GM21717 (cell line): ENCODE measurements around the gene IBTK.
A peak's percentile ranks its signal among the peaks of the same experiment; 100 is the strongest.
"Not testable (repeated sequence)": the region's sequence is repeated elsewhere in the genome, so short reads cannot be mapped to it uniquely, and the experiment has no call there.

Source experiments
- ATAC-seq: cut with Tn5 transposase; IDR thresholded peaks from one replicate; pipeline ENCODE4 v1.9.1; 2021; ENCODE audit warnings: mild to moderate bottlenecking, moderate library complexity; ENCODE audit not compliant: unreplicated experiment

Gene IBTK

DNA sequence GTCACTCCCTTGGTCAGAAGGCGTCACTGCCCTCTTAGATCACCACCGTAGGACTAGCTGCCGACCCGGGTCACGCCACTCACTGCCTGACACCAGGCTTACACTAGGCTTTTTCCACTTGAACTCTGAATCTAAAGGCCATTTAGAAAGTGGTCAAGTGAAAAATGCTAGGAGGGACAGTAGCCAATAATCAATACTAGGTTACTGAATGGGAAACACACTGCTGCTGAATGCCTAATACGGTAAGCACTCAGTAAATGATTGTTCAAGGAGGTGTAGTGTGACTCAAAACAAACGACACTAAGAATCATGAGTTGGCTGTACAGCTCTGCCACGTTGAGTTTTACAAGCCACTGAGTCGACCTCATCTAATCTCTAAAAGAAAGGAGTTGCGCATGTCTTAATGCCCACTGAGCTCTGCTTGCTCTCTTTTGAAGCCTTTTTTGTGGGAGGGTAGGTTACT is 760 bp upstream of the IBTK start:
- ATAC-seq, result peak; percentile 37

DNA sequence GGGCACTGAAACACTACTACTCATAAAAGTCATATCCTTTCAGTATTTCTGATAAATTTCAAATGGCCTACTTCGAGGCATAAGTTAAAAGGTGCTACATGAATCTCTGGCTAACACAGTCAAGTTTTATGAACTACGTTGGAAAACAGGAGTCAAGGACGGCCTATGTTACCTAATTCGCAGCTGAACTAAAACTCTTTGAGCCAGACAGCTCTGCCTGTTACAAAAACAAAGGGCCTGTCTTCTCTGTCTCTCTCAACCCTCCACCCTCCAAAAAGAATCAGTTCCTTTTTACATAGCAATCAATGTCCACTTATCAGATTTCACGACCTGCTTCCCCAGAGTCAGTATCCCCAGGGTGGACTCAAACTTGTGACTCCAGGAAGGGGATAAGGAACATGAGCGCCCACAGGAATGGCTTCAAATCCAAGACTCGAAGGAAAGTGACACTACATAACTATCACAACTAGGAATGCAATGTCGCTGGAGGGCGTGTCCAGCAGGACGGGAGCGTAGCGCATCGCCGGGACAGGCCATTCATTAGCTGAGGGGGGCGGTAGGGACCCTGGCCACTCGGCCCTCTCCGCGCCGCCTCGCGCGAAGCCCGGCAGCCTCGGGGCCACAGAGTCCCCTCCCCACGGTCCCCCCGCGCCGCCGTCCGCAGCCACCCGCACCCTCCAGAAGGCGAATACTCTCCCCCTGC is 591 bp downstream of the IBTK start:
- peak; percentile 40 for ATAC-seq

DNA sequence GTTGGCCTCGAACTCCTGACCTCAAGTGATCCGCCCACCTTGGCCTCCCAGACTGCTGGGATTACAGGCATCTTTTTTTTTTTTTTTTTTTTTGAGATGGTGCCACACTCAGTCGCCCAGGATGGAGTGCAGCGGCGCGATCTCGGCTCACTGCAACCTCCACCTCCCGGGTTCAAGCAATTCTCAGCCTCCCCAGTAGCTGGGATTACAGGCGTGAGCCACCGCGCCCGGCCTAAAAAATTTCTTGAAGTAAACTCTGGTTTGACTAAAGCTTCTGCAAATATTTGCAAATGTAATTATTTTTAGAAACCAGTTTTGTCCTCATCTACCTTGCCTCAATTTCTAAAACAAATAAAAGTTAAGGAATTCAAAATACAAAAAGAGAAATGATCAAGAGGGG is 1.2 kb downstream of the IBTK start:
- no peak for ATAC-seq

DNA sequence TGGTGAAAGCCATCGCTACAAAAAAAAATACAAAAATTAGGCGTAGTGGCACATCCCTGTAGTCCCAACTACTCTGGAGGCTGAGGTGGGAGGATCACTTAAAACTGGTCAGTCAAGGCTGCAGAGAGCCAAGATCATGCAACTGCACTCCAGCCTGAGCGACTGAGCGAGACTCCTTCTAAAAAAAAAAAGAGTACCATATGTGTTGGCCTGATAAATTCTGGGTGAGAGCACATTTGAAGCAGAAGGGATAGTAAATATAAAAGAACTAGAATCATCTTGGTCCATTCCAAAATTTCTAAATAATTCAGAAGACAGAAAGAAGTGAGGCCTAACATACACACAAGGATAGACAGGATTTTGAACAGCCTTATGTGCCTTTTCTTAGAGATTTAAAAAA is 2.2 kb downstream of the IBTK start:
- ATAC-seq, result no peak

DNA sequence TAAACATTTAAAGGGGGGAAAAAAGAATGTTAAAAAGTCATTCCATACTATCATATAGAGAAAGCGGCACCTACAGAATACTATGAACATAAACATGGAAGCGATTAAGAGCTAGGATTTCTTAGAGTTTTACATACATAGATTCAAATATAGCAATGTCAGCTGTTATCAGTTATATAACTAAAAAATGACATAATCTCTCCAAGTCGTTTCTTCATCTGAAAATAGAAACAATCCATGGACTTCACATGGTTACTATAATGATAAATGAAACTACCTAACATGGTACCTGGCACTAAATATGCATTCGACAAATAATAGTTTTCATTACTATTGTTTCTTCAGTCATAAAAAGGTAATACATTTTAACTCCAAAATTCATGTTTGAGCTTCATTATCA is 3.7 kb downstream of the IBTK start:
- no peak for ATAC-seq

DNA sequence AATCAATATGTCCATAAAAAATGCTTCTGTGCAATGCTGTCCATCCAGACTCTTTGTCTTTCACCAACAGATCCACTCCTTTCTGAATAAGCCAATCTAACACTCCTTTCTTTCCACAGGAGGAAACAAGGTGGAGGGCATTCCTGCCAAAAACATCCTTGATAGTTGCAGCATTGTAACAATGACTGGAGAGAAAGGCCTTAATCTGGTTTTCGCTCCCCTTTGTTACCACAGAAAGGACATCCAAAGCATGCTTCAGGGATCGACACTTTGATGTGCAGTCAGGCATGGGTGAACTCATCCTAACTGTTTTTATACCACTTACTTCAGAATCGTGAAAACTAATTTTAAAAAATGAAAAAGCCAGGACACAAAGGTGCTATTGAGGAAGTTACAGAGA is 7.4 kb downstream of the IBTK start:
- ATAC-seq, result no peak

DNA sequence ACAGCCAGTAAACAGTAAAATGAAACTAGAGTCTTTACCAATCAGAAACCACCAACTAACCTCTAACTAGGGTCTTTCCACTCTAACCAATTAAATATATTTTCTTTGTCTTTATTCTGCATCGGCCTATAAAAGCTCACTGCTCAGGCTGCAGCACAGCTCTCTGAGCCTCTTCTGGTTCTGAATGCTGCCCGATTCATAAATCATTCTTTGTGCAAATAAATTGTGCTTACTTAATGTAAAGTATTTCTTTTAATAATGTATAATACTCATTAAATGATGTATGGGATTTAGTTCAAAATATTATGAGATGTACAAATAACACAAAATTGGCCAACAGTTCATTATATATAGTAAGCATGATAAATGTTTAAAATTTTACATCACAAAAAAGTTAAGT is 7.9 kb downstream of the IBTK start:
- no peak for ATAC-seq

DNA sequence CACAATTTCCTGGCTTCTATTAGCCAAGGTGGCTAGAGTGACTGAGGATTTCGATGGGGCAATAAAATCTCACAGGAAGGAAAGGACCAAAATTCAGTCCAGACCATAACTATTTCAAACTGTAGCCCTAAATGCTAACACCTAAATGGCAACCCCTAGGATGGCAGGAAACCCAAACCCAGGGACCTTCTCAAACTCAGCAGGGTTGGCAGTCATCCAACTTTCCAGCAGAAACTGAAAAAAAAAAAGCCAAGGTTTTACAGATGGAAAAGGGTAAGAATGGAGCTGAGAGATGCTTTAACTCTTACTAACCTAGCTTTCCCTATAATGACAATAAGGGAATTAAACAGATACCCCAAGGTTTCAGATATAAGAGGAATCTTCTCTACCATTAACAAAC is 10.5 kb downstream of the IBTK start:
- no peak for ATAC-seq

DNA sequence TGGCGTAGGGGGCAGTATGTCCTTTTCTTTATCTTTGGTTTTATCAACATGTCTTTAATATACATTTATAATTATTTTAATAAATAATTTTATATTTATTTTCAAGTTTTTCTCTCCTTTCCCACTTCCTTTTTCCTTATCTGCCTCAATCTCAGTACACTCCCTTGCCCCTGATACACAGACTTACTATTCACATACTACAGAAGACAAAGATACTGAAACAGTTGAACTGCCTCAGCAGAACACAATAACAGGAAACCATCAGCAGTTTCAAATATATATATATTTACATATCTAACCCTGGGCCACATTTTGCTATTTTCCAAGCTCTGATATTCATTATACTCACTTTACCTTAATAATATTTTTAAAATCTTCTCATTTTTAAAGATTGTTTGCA is 19.8 kb downstream of the IBTK start:
- peak; percentile 91 for ATAC-seq

DNA sequence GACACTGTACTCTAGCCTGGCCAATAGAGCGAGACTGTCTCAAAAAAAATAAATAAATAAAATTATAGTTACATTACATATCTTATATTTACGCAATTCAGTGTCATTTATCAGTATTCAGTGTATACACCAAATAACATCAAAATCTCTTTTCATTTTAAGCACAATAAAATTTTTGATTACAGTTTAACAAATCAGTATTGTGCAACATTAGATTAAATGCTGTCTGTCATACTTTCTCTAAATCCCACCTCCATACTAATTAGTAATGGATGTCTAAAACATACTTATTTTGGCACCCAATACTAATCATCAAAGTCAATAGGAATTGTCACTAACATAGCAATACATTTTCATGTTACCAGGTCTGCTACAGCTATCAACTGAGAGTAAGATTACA is 27.4 kb downstream of the IBTK start:
- no peak for ATAC-seq

DNA sequence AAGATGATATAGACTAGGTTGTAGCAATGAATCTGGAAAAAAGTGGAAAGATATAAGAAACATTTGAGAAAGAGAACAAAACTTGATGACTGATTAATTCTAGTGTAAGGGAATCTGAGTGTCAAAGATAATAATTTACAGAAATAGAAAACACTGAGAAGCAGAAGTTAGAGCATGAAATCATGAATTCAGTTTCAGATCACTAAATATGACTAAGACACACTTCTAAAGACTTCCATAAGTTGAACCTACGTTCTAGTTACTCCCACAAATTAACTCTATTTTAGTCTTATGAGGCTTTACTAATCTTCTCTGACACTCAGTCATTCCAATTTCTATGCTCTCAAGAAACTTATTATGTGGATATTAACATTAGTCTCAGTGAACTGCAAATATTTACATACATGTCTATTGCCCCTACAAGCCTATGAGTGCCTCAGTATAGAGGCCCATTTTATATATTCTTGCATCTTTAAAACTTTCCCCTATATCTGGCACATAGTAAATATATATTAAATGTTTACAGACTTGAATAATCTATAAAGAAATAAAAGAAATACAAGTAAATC is 30.4 kb downstream of the IBTK start:
- ATAC-seq, result peak; percentile 84

DNA sequence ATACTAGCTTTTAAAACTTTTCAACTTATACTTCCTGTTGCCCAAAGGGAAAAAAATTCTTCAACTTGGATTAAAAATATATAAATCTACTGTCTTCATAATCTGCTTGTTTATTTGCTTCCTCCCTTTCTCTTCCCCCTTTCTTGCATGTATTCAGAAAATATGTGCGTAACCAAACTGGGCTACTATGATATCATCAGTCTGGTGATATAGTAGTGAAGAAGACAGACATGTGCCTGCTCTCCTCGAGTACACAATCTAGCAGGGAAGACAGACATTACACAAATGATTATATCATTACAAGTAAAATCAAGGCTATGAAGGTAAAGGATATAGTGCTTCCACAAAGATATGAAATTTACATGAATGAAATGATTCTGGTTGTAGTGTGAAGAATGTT is 31.0 kb downstream of the IBTK start:
- no peak for ATAC-seq

DNA sequence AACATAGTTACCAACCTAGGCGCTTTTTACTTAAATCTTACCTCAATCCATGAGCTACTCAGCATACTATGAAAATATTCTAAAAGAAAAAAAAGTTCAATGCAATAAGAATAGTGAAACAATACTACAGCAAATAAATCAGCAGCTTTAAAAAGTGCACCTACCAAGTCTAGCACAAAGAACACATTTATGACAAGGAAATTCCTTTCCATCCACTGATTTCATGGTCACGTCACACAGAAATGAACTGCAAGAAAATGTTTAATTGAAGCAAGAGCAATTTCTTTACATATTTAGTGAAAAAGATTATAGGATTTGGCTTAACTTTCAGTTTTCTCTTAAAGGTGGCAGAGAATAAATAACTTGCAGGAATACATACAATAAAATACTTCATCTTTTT is 36.2 kb downstream of the IBTK start:
- ATAC-seq, result no peak

DNA sequence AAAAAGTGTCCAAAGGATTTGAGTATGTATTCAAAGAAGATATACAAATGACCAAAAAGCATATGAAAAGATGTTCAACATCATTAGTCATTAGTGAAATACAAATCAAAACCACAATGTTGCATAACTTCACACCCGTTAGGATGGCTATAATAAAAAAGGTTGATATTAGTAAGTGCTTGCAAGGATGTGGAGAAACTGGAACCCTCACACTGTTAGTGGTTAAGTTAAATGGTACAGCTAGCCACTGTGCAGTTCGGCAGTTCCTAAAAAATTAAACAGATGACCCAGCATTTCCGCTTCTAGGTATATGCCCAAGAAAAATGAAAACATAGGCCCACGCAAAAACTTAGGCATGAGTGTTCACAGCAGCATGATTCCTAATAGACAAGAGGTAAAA is 38.6 kb downstream of the IBTK start:
- no peak for ATAC-seq

DNA sequence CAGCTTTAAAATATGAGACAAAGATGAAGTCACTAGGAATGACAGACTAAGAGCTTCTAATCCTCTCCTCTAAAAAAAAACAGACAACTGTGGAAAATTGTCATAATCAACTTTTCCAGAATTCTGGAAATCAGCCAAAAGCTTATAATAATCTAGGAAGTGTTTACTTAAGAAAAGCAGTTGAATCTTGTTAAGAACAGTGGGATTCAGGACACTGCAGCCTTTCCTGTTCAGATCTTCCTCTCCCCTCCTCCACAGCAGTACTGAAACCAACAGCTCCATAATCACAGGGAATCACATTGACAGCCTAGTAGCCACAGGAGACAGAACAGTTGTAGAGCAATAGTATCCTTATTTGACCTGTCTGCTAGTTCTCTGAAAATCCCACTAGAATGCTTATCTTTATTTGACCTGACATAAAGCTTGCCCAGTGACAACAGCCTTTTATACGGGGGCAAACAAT is 41.6 kb downstream of the IBTK start:
- no peak for ATAC-seq

DNA sequence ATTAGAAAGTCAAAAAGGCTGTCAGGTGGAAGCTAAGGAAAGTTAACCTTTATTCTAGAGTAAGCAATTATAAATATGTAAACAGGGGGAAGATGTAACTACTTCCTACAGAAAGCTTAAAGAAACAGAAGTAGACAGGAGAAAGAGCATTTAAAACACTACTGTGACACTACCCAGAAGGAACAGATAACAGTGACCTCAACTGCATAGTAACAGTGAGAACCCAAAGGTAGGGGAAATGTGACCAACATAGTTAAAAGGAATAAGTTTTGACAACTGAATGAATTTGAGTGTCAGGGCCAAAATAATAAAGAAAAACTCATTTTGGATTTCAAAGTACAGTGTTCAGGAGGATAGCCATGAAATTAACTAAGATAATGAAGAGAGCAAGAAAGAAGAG is 43.5 kb downstream of the IBTK start:
- no peak for ATAC-seq

DNA sequence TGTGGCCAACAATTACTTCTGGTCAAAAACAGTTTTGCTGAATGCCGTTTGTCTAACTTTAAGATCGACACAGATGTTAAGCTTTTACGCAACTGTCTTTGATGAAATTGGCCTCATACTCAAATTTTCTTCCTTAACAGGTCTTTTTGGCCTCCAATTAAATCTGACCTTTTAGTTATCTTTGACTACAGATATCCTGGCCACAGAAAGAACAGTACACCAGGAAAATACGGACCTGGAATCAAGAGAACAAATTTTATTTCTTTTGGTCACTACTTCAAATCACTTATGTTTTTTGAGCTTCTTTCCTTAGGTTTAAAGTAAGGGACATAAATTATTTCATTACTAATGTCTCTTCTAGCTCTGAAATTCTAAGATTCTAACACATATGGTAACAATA is 49.8 kb downstream of the IBTK start:
- no peak for ATAC-seq

DNA sequence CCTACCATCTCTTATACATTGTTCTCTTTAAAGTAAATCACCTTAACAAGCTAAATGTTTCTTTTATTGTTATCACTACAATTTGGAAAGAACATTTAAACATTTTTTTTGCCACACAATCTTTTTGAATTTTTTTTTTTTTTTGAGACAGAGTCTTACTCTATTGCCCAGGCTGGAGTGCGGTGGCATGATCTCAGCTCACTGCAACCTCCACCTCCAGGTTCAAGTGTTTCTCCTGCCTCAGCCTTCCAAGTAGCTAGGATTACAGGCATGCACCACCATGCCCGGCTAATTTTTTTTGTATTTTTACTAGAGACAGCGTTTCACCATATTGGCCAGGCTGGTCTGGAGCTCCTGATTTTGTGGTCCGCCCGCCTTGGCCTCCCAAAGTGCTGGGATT is 50.3 kb downstream of the IBTK start:
- not testable (repeated sequence) for ATAC-seq

DNA sequence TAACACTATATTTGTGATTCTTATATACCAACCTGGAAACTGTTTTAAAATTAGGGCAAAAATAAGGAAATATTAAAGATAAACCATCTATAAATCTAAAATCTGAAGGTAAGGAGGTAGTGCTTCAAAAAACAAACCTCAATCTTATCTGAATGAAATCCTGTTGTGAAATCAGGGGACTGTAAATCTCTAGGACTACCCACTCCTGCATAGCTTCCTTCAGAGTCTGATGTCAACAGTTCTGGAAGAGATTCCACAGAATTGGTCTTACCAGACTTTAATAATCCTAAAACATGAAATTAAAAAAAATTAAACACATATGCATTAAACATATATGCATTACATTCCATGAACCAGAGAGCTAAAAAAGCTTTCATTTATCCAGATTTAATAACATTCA is 51.4 kb downstream of the IBTK start:
- ATAC-seq, result no peak

DNA sequence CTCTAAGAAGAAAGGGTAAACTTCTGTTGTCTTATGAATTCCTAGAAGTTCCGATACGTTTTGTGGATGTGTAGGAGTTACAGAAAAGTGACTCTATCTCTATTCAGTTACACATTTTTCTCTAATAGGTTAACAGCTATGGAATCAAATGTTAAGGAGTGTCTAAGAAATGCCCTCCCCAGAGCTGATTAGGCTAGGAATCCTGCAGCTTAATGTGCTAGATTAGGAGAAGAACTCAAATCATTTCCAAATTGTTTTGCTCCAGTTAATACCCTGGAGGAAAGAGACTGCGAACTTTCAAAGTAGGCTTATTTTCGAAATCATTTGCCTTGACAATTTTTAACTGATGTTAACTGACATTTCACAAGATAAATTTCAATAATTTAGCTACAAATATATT is 51.9 kb downstream of the IBTK start:
- no peak for ATAC-seq

DNA sequence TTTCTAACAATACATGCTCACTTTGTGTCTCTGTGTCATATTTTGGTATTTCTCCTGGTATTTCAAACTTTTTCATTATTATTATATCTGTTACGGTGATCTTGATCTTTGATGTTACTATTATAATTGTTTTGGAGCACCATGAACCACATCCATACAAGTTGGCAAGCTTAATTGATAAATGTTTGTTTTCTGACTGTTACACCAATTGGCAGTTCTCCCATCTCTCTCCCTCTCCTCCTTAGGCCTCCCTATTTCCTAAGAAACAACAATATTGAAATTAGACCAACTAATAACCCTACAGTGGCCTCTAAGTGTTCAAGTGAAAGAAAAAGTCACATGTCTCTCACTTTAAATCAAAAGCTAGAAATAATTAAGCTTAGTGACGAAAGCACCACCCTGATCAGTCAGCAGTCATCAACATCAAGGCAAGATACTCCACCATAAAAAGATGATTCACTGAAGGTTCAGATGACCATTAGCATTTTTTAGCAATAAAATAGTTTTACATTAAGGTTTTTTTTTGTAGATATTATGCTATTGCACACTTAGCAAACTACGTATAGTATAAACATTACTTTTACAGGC is 61.5 kb downstream of the IBTK start:
- no peak for ATAC-seq

DNA sequence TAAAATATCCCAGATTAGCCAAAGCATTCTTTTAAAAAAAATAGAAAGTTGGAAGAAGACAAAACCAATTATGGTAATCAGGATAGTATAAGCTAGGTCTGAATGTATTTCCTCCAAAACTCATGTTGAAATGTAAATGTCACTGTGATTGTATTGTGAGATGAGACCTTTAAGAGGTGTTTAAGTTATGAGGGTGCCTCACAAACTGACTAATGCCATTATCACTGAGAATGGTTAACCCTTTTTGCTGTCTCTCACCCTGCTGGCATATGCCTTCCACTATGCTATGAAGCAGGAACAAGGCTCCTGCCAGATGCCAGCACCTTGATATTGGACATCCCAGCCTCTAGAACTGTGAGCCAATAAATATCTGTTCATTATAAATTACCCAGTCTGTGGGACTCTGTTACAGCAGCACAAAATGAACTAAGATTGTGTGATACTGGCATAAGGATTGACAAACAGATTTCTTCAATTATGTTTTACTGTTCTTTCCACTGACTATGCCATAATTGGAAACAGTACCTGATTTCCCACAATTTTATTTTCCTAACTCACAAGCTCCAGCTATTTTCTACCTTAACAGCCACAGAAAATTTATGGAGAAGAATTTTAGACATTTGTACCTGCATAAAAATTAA is 63.8 kb downstream of the IBTK start:
- ATAC-seq, result no peak
